Measurements from ENCODE around the gene CD36.

CD36 gene

GRCh38 chr7:80623503-80624252 lies 14.8 kb upstream of the CD36 start:
- in situ Hi-C loops (cut with MboI; ENCODE audit: low sequenced_read_pairs), result no loop called here

GRCh38 chr7:80624763-80625162 lies 13.7 kb upstream of the CD36 start:
- in situ Hi-C loops (cut with MboI; ENCODE audit: low sequenced_read_pairs), result no loop called here

GRCh38 chr7:80629023-80629422 lies 9.4 kb upstream of the CD36 start:
- in situ Hi-C loops (cut with MboI; ENCODE audit: low sequenced_read_pairs), result no loop called here

GRCh38 chr7:80630608-80631405 lies 7.6 kb upstream of the CD36 start:
- in situ Hi-C loops (cut with MboI; ENCODE audit: low sequenced_read_pairs), result no loop called here

- in situ Hi-C loops (cut with MboI; ENCODE audit: low sequenced_read_pairs), result no loop called here
Observed at GRCh38 chr7:80631421-80631820, 7.0 kb upstream of the CD36 start.

GRCh38 chr7:80632139-80632538 lies 6.3 kb upstream of the CD36 start:
- in situ Hi-C loops (cut with MboI; ENCODE audit: low sequenced_read_pairs), result no loop called here

GRCh38 chr7:80632819-80633218 lies 5.6 kb upstream of the CD36 start:
- in situ Hi-C loops (cut with MboI; ENCODE audit: low sequenced_read_pairs), result no loop called here

- in situ Hi-C loops (cut with MboI; ENCODE audit: low sequenced_read_pairs), result no loop called here
Observed at GRCh38 chr7:80634505-80634904, 3.9 kb upstream of the CD36 start.

- in situ Hi-C loops (cut with MboI; ENCODE audit: low sequenced_read_pairs), result no loop called here
Observed at GRCh38 chr7:80635533-80635932, 2.9 kb upstream of the CD36 start.

- in situ Hi-C loops (cut with MboI; ENCODE audit: low sequenced_read_pairs), result no loop called here
Observed at GRCh38 chr7:80635998-80636397, 2.4 kb upstream of the CD36 start.

- in situ Hi-C loops (cut with MboI; ENCODE audit: low sequenced_read_pairs), result no loop called here
Observed at GRCh38 chr7:80636709-80637108, 1.7 kb upstream of the CD36 start.

- in situ Hi-C loops (cut with MboI; ENCODE audit: low sequenced_read_pairs), result no loop called here
Observed at GRCh38 chr7:80637454-80637853, 988 bp upstream of the CD36 start.

GRCh38 chr7:80639011-80639410 lies 569 bp downstream of the CD36 start:
- in situ Hi-C loops (cut with MboI; ENCODE audit: low sequenced_read_pairs), result no loop called here

- in situ Hi-C loops (cut with MboI; ENCODE audit: low sequenced_read_pairs), result no loop called here
Observed at GRCh38 chr7:80640846-80641245, 2.4 kb downstream of the CD36 start.

GRCh38 chr7:80641548-80641947 lies 3.1 kb downstream of the CD36 start:
- in situ Hi-C loops (cut with MboI; ENCODE audit: low sequenced_read_pairs), result no loop called here

- in situ Hi-C loops (cut with MboI; ENCODE audit: low sequenced_read_pairs), result no loop called here
Observed at GRCh38 chr7:80642871-80643270, 4.4 kb downstream of the CD36 start.

GRCh38 chr7:80643336-80643915 lies 5.0 kb downstream of the CD36 start:
- in situ Hi-C loops (cut with MboI; ENCODE audit: low sequenced_read_pairs), result no loop called here

GRCh38 chr7:80644054-80644453 lies 5.6 kb downstream of the CD36 start:
- in situ Hi-C loops (cut with MboI; ENCODE audit: low sequenced_read_pairs), result no loop called here

- in situ Hi-C loops (cut with MboI; ENCODE audit: low sequenced_read_pairs), result no loop called here
Observed at GRCh38 chr7:80646083-80646865, 7.8 kb downstream of the CD36 start.

GRCh38 chr7:80647436-80647835 lies 9.0 kb downstream of the CD36 start:
- in situ Hi-C loops (cut with MboI; ENCODE audit: low sequenced_read_pairs), result no loop called here

GRCh38 chr7:80648031-80648600 lies 9.7 kb downstream of the CD36 start:
- in situ Hi-C loops (cut with MboI; ENCODE audit: low sequenced_read_pairs), result no loop called here

Measured in HL-60/S4 treated with phorbol 12-myristate 13-acetate at 8.2 ng/mL for 4 days and 3 days (cell line).